GM19099 (cell line): ENCODE results near the gene GLT8D2.

ENCODE experiments used
- POLR2A ChIP-seq: IDR thresholded peaks from 3 replicates; pipeline ENCODE4 v1.6.1; 2011; ENCODE audit warnings: low read depth; ENCODE audit not compliant: insufficient read length; ENCODE audit errors: extremely low read depth

GLT8D2 gene

GRCh38 chr12:104022786-104023185 is 27.2 kb downstream of the GLT8D2 start:
- no peak for TF ChIP-seq POLR2A

GRCh38 chr12:104012331-104012730 is 37.7 kb downstream of the GLT8D2 start:
- no peak for TF ChIP-seq POLR2A

DNA sequence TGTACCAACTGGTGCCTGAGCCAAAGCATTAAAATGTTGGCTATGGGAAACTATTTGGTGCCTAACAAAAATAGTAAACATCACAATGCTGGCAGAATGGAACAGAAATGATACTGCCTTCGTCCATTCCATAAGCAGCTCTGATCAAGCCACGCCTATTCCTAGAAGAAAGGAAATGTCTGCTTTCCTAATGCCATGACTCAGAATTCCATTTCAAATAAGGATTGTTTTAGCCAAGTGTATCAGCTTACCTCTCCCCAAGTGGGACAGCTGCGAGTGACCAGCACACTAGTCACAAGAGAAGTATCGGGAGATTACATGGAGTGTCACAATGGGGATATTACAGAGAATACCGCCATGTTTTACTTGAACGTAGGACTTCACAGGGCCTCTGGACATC is 38.7 kb downstream of the GLT8D2 start:
- no peak for TF ChIP-seq POLR2A

DNA sequence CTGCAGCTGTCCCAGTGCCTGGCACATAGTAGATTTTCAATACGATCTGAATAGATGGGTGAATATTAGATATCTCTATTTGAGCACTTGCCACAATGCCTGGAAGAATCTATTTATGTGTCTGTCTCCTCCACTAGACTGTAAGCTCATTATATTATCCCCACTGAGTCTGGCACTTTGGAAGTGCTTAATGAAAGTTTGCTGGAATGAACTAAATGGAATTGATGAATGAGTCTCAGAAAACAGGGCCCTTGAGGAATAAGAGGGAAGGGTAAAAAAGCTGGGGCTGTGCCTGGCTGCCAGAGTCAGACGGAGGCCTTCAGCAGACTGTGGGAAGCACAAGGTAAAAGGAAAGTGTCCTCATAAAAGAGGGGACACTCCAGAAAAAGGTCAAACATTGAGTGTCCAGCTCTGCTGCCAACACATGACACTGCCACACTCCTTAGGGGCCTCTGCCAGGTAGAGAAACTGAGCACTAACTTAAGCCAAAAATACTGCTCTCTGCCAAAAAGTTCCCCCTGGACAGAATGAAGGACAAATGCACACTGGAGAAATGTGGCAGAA is 39.3 kb downstream of the GLT8D2 start:
- no peak for TF ChIP-seq POLR2A

DNA sequence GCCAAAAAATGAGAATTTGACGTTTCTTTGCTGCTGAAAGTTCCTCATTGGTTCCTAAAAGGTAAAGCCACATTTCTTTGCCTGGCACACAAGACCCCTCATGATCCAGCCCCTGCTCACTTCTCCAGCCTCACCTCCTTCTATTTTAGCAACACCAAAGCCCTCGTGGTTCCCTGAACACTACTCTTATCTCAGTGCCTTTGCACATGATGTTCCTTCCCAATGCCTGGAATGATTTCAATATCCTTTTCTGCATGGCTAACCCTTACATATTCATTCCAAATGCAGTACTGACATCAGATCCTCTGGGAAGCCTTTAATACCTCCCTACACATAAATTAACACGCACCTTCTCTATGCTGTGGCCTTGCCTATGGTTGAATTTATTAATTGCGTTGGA is 39.9 kb downstream of the GLT8D2 start:
- no peak for TF ChIP-seq POLR2A

DNA sequence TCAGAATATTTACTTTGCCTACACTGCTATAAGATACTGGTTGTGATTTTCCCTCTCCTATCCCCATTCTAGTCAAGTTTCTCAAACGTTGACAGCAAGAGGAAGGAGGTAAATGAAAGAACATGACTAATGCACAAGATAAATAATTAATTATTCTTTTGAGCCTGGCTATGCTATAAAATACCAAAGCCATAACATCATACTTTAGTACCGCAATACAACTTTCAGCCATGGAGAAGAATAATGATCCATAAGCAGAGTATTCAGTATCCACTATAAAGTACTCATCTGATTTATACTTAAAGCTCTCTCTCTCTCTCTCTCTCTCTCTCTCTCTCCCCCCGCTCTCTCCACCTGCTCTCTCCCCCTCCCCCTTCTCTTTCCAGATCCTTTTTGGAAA is 43.1 kb downstream of the GLT8D2 start:
- no peak for TF ChIP-seq POLR2A

- TF ChIP-seq POLR2A = no peak
Observed at GRCh38 chr12:104003596-104003995, 46.4 kb downstream of the GLT8D2 start.

- no peak for TF ChIP-seq POLR2A
Observed at GRCh38 chr12:104002686-104003085, 47.3 kb downstream of the GLT8D2 start.

- TF ChIP-seq POLR2A = no peak
Observed at GRCh38 chr12:104000807-104001434, 49.1 kb downstream of the GLT8D2 start.

DNA sequence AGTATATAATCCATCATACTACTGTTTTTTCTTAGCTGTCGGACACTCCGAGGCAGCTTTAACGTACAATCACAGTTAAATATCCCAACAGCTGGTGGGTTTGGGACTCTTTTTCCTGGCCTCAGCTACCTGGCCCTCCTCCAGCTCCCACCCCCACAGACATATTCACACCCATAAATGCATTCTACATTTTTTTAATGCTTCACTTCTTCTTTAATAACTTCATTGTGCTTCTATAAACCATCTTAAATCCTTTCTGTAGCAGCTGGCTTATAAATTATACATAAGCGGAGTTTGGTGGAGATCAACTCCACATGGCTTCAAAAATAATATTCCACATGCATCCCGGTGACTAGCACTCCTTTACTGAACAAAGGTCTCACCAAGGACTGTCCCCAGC is 51.0 kb downstream of the GLT8D2 start:
- TF ChIP-seq POLR2A = no peak

- TF ChIP-seq POLR2A = no peak
Observed at GRCh38 chr12:103997286-103997900, 52.6 kb downstream of the GLT8D2 start.

DNA sequence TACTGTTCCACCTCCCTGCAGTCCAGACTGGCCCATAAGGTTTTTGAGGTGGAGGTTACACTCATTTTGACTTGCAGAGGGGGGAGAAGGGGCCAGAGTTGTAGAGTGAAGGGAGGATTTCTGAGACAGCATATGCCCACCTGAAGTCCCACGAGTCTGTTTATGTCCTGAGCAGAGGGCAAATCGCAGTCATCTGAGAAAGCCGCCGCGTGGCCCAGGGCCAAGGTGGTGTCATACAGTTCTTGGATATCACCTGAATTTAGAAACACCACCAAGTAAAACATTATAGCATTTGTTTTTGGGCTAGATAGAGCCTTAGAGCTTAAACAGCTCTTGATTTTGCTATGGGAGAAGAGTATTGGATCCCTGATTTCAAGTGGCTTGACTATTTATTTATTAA is 53.4 kb downstream of the GLT8D2 start:
- no peak for TF ChIP-seq POLR2A

GRCh38 chr12:103994235-103994634 is 55.8 kb downstream of the GLT8D2 start:
- TF ChIP-seq POLR2A = no peak

DNA sequence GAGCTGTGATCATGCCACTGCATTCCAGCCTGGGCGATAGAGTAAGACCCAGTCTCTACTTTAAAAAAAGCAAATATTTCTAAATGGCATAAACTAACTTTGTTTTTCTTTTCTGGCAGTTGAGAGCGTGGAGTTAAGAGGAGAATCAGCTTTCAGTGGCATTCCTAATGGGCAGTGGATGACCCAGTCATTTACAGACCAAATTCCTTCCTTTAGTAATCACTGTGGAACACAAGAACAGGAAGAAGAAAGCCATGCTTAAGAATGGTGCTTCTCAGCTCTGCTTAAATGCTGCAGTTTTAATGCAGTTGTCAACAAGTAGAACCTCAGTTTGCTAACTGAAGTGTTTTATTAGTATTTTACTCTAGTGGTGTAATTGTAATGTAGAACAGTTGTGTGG is 63.2 kb downstream of the GLT8D2 start:
- TF ChIP-seq POLR2A = no peak

DNA sequence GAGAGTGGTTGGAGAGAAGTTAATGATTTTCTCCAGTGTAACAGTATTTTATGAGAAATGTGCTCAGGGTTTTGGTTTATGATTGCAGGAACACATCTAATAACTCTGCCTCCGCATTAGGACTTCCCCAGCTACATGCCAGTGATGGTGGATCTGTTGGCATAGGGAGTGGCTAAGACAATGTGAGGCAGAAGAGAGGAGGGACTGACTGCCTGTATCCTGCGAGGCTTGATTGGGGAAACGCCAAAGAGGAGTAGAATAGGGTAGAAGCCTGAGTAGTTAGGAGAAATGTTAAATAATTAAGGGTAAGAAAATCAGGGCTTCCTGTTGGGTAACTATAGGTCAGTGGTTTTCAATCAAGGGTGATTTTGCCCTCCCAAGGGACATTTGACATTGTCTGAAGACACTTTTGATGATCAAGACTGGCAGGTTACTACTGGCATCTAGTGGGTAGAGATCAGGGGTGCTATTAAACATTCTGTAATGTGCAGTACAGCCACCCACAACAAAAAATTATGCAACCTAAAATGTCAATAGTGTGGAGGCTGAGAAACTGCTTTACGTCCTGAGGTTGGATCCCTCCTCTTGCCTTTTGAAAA is 71.5 kb downstream of the GLT8D2 start:
- no peak for TF ChIP-seq POLR2A

GRCh38 chr12:103975368-103975767 is 74.6 kb downstream of the GLT8D2 start:
- TF ChIP-seq POLR2A = no peak

DNA sequence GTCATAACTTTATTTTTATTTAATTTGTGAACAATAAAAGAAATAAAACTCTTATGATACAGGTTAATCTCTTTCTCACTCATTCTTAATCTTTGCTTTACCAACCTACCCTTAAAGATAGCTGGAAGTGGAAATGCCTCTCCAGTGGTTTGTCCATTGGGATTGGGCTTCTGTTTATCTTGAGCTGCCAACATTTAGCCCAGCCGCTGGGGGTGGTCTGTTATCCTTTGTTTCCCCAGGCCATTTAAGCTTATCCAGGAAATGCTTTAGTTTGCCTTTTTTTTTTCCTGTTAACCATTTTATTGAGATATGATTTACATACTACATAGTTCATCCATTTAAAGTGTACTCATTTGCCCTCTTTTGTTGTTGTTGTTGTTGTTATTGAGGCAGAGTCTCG is 76.1 kb downstream of the GLT8D2 start:
- TF ChIP-seq POLR2A = no peak

- no peak for TF ChIP-seq POLR2A
Observed at GRCh38 chr12:103969391-103969790, 80.6 kb downstream of the GLT8D2 start.
